OCI-LY3 (cell line): ENCODE measurements around the gene ARL17B.

Source experiments
- EZH2phosphoT487 ChIP-seq: fragments of 200-600 bp; shearing (Covaris generic); IDR thresholded peaks from 2 replicates; pipeline ENCODE4 v1.6.1; 2018; ENCODE audit warnings: antibody characterized with exemption, mixed run types, low read depth
- TF ChIP-seq, protein P1 (sequence below): fragments of 200-600, 300-600 bp; sonication (generic); IDR thresholded peaks from 2 replicates; pipeline ENCODE4 v1.5.1; 2014; ENCODE audit warnings: antibody characterized with exemption, low read length, low read depth

- TF ChIP-seq EZH2phosphoT487, result no peak
- TF ChIP-seq, protein P1, sequence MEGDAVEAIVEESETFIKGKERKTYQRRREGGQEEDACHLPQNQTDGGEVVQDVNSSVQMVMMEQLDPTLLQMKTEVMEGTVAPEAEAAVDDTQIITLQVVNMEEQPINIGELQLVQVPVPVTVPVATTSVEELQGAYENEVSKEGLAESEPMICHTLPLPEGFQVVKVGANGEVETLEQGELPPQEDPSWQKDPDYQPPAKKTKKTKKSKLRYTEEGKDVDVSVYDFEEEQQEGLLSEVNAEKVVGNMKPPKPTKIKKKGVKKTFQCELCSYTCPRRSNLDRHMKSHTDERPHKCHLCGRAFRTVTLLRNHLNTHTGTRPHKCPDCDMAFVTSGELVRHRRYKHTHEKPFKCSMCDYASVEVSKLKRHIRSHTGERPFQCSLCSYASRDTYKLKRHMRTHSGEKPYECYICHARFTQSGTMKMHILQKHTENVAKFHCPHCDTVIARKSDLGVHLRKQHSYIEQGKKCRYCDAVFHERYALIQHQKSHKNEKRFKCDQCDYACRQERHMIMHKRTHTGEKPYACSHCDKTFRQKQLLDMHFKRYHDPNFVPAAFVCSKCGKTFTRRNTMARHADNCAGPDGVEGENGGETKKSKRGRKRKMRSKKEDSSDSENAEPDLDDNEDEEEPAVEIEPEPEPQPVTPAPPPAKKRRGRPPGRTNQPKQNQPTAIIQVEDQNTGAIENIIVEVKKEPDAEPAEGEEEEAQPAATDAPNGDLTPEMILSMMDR, result no peak
These were observed 91.5 kb downstream of the ARL17B start for GRCh38 chr17:46270032-46270431.
